ENCODE data around the gene LRTM2. TPM values are rescaled to one million over a fixed set of nuclear protein-coding genes. Genes with fewer than 3 reads are reported as not detected.

LRTM2 gene
- total RNA-seq, 1 experiment from 2014 or later, result 0.07 TPM

DNA sequence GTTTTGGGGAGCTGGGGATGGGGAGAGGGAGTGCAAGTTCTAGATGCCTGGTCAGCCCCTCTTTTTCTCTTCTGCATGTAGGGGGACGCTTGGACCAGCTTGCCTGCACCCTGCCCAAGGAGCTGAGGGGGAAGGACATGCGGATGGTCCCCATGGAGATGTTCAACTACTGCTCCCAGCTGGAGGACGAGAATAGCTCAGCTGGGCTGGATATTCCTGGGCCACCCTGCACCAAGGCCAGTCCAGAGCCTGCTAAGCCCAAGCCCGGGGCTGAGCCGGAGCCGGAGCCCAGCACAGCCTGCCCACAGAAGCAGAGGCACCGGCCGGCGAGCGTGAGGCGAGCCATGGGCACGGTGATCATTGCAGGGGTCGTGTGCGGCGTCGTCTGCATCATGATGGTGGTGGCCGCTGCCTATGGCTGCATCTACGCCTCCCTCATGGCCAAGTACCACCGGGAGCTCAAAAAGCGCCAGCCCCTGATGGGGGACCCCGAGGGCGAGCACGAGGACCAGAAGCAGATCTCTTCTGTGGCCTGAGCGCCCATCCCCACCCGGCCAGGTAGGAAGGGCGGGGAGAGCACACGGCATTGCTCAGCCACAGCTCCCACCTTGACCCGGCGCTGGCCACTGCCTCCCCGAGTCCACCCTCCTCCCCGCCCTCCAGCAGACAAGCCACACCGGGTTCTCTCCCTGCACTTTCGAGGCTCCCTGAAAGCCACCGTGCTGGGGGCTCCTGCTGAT, 14.0 kb downstream of the LRTM2 start:
- Histone ChIP-seq H2AFZ (ENCODE audit: low read depth, low read length, poor library complexity, severe bottlenecking) (no peak overlapping the region), H3K4me3 (replicated peaks in 1 of 2; ENCODE audit: low read depth in 1 of 2, low read length in 2 of 2) (no peak overlapping the region), H3K27me3 (ENCODE audit: insufficient read depth, low read length) (peaks cover 13% of the 10 kb centered on the region), H4K20me1 (ENCODE audit: insufficient read depth) (no peaks in the 10 kb centered on the region; the same call in 1 of the 2 replicates), H3K79me2 (ENCODE audit: insufficient read depth, low read length) (no peaks in the 10 kb centered on the region), H3K27ac (ENCODE audit: low read depth, low read length) (no peak overlapping the region), H3K9me3 (ENCODE audit: control insufficient read depth in 1 of 2, insufficient read depth in 1 of 2, low read depth in 1 of 2, low read length in 2 of 2) (no peaks in the 10 kb centered on the region), H3K36me3 (ENCODE audit: control insufficient read depth in 1 of 2, insufficient read depth in 2 of 2, low read length in 2 of 2) (no peaks in the 10 kb centered on the region), H3K9me2 (ENCODE audit: insufficient read depth) (no peaks in the 10 kb centered on the region), H3K4me1 (ENCODE audit: control insufficient read depth in 1 of 2, insufficient read depth in 2 of 2, low read length in 2 of 2) (no peaks in the 10 kb centered on the region), H3K9ac (ENCODE audit: low read length) (no peak overlapping the region), H3K4me2 (ENCODE audit: low read length) (no peak overlapping the region)
- ChIA-PET RAD21 (ENCODE audit: low non-redundant PET in 1 of 2, low total read pairs in 2 of 2, uncharacterized antibody in 2 of 2, unreplicated experiment in 2 of 2) (no interaction called here), CTCF (no interaction called here), POLR2A (no interaction called here)
- TF ChIP-seq, protein P1, sequence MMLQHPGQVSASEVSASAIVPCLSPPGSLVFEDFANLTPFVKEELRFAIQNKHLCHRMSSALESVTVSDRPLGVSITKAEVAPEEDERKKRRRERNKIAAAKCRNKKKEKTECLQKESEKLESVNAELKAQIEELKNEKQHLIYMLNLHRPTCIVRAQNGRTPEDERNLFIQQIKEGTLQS (IDR thresholded peaks at IDR 0.05), result no peak
- no peak for TF ChIP-seq POLR2AphosphoS5 (IDR thresholded peaks at IDR 0.05; ENCODE audit: low read depth, low read length)
- no peak for TF ChIP-seq CEBPB (IDR thresholded peaks at IDR 0.05; ENCODE audit: low read depth)
- TF ChIP-seq EZH2 (IDR thresholded peaks at IDR 0.05), result no peak
- TF ChIP-seq, protein P2, sequence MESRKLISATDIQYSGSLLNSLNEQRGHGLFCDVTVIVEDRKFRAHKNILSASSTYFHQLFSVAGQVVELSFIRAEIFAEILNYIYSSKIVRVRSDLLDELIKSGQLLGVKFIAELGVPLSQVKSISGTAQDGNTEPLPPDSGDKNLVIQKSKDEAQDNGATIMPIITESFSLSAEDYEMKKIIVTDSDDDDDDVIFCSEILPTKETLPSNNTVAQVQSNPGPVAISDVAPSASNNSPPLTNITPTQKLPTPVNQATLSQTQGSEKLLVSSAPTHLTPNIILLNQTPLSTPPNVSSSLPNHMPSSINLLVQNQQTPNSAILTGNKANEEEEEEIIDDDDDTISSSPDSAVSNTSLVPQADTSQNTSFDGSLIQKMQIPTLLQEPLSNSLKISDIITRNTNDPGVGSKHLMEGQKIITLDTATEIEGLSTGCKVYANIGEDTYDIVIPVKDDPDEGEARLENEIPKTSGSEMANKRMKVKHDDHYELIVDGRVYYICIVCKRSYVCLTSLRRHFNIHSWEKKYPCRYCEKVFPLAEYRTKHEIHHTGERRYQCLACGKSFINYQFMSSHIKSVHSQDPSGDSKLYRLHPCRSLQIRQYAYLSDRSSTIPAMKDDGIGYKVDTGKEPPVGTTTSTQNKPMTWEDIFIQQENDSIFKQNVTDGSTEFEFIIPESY (IDR thresholded peaks at IDR 0.05; ENCODE audit: extremely low read depth, insufficient replicate concordance, low read length), result no peak
- no peak for TF ChIP-seq YY1 (IDR thresholded peaks at IDR 0.05; ENCODE audit: extremely low read depth, insufficient replicate concordance, low read depth, low read length)
- no peak for TF ChIP-seq SP1 (IDR thresholded peaks at IDR 0.05; ENCODE audit: low read depth)
- DNase-seq (ENCODE audit: low read depth, low spot score), result no peak
- no TSS peak for BruUV-seq (replicated peaks)
- no peak for ATAC-seq
- intact Hi-C loops (cut with micrococcal nuclease), result no loop called here
